ENCODE data around the gene NUP62. TPM values are rescaled to one million over a fixed set of nuclear protein-coding genes. Genes with fewer than 3 reads are reported as not detected.

The NUP62 gene
- total and polyA plus RNA-seq, 2 experiments from 2014 or later, result 35.1 to 38.5 TPM

GRCh38 chr19:49924004-49924880, 5.1 kb downstream of the NUP62 start:
- WGBS, 2 experiments (ENCODE audit: low coverage in 1 of 2, low lambda C conversion rate in 2 of 2, missing lambda C conversion rate in 2 of 2), result 64% methylated on average over 25 of the region's 25 CpGs
- Histone ChIP-seq H3F3A (ENCODE audit: insufficient read depth) (peaks cover 16% of the 10 kb centered on the region), H3K36me3 (ENCODE audit: low read depth) (peaks cover 7% of the 10 kb centered on the region; the same call in 1 of the 2 replicates), H3K9ac (no peak overlapping the region), H2AFZ (no peak overlapping the region), H3K79me2 (ENCODE audit: insufficient read depth) (peaks cover 99% of the 10 kb centered on the region), H3K4me1 (ENCODE audit: insufficient read depth) (peaks cover 19% of the 10 kb centered on the region), H3K27me3 (replicated peaks; ENCODE audit: insufficient read depth) (no peaks in the 10 kb centered on the region), H3K9me2 (ENCODE audit: insufficient read depth) (no peaks in the 10 kb centered on the region), H3K4me2 (ENCODE audit: unreplicated experiment) (no peak overlapping the region), H3K9me3 (ENCODE audit: low read depth) (no peaks in the 10 kb centered on the region), H3K4me3 (no peak overlapping the region), H3K27ac (no peak overlapping the region), H4K20me1 (ENCODE audit: insufficient read depth) (no peaks in the 10 kb centered on the region)
- TF ChIP-seq EZH2phosphoT487 (IDR thresholded peaks at IDR 0.05; ENCODE audit: insufficient read depth, low read depth) (no peak), EZH2 (IDR thresholded peaks at IDR 0.05; ENCODE audit: insufficient read depth, poor library complexity, severe bottlenecking) (no peak)
- in situ Hi-C loops (cut with MboI), result no loop called here
- DNase-seq, result no peak

DNA sequence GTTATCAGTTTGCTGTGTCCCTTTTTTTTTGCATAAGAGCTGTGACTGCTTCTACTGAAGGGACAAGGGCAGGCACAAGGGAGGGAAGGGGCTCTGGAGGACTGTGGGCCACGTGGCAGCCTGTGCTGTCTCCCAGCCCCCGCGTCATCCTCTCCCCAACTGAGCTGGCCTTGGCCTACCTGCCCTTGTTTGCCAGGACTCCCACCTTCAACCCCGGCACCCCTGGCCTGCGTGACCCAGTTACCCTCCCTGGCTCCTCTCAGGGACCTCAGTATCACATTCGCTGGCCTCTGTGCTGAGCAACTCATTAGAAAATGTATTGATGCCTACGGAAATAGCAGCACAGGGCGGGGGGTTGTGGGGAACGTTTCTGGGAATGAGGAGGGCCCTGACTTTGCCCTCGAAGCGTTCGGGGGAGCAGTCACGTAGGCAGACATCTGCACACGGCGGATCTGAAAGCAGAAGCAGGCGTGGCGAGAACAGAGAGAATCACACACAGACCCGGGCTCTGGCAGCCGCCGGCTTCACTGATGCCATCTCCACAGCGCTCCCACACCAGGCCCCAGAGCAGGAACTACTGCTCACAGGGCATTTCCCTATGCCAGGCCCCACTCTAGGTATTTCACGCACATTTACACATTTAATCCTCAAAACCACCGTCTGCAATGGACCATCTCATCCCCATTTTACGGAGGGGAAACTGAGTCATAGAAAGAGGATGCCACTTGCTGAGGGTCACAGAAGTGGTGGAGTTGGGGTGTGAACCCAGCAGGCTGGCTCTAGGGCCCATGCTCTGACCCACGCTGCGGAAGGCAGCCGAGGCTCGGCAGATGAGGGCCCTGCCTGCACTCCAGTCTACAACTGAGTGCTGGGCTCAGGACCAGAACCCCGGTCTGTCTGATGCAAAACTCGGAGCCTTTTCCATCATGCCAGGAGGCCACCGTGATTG, 6.0 kb downstream of the NUP62 start:
- Histone ChIP-seq H4K20me1 (ENCODE audit: insufficient read depth) (no peaks in the 10 kb centered on the region), H3K9me2 (ENCODE audit: insufficient read depth) (no peaks in the 10 kb centered on the region), H3K9me3 (ENCODE audit: low read depth) (no peaks in the 10 kb centered on the region), H3K4me2 (ENCODE audit: unreplicated experiment) (no peak overlapping the region), H3K79me2 (ENCODE audit: insufficient read depth) (peaks cover 97% of the 10 kb centered on the region), H3K4me3 (no peak overlapping the region), H2AFZ (no peak overlapping the region), H3K27ac (no peak overlapping the region), H3K4me1 (ENCODE audit: insufficient read depth) (peaks cover 19% of the 10 kb centered on the region), H3F3A (ENCODE audit: insufficient read depth) (peaks cover 11% of the 10 kb centered on the region), H3K36me3 (ENCODE audit: low read depth) (peaks cover 7% of the 10 kb centered on the region; the same call in 1 of the 2 replicates), H3K27me3 (replicated peaks; ENCODE audit: insufficient read depth) (no peaks in the 10 kb centered on the region), H3K9ac (no peak overlapping the region)
- TF ChIP-seq EZH2 (IDR thresholded peaks at IDR 0.05; ENCODE audit: insufficient read depth, poor library complexity, severe bottlenecking) (no peak), EZH2phosphoT487 (IDR thresholded peaks at IDR 0.05; ENCODE audit: insufficient read depth, low read depth) (no peak)
- WGBS, 2 experiments (ENCODE audit: low coverage in 1 of 2, low lambda C conversion rate in 2 of 2, missing lambda C conversion rate in 2 of 2), result 80 to 87% methylated on average over 31 of the region's 31 CpGs
- no peak for DNase-seq
- in situ Hi-C loops (cut with MboI), result no loop called here

GRCh38 chr19:49921871-49922795, 7.2 kb downstream of the NUP62 start:
- Histone ChIP-seq H3K27ac (peak overlapping the region; percentile 72), H3K9me3 (ENCODE audit: low read depth) (no peaks in the 10 kb centered on the region), H3K36me3 (ENCODE audit: low read depth) (peaks cover 7% of the 10 kb centered on the region; the same call in 1 of the 2 replicates), H3K4me3 (no peak overlapping the region), H3K9ac (peak overlapping the region; percentile 56), H3K27me3 (replicated peaks; ENCODE audit: insufficient read depth) (no peaks in the 10 kb centered on the region), H3K79me2 (ENCODE audit: insufficient read depth) (peaks cover 97% of the 10 kb centered on the region), H3F3A (ENCODE audit: insufficient read depth) (peaks cover 4% of the 10 kb centered on the region; the same call in 1 of the 2 replicates), H3K4me2 (ENCODE audit: unreplicated experiment) (peak overlapping the region; percentile 72), H3K9me2 (ENCODE audit: insufficient read depth) (no peaks in the 10 kb centered on the region), H3K4me1 (ENCODE audit: insufficient read depth) (peaks cover 12% of the 10 kb centered on the region), H4K20me1 (ENCODE audit: insufficient read depth) (no peaks in the 10 kb centered on the region), H2AFZ (no peak overlapping the region)
- TF ChIP-seq EZH2phosphoT487 (IDR thresholded peaks at IDR 0.05; ENCODE audit: insufficient read depth, low read depth) (no peak), EZH2 (IDR thresholded peaks at IDR 0.05; ENCODE audit: insufficient read depth, poor library complexity, severe bottlenecking) (no peak)
- WGBS, 2 experiments (ENCODE audit: low coverage in 1 of 2, low lambda C conversion rate in 2 of 2, missing lambda C conversion rate in 2 of 2), result 54% methylated on average over 22 of the region's 22 CpGs
- peak; percentile 86 for DNase-seq
- in situ Hi-C loops (cut with MboI), result no loop called here

All from GM23248 (cell line).